Epithelial cell of esophagus (primary cell): Measurements from ENCODE around the gene KRTAP9-1.
A peak's percentile ranks its signal among the peaks of the same experiment; 100 is the strongest.
"Not testable (repeated sequence)": the region's sequence is repeated elsewhere in the genome, so short reads cannot be mapped to it uniquely, and the experiment has no call there.

Experiments used
- DNase-seq: peaks from one replicate; pipeline ENCODE4 v3.0.0; 2010; ENCODE audit warnings: low read depth
- H3K4me3 ChIP-seq: 2 replicates; pipeline ENCODE4 v1.5.1; 2011; ENCODE audit warnings: mild to moderate bottlenecking, low read length, control low read depth
- CTCF ChIP-seq: IDR thresholded peaks from 2 replicates; pipeline ENCODE4 v1.5.1; 2011; ENCODE audit warnings: low read depth, mild to moderate bottlenecking, low read length, control low read depth, inconsistent platforms; ENCODE audit not compliant: insufficient read depth; ENCODE audit errors: missing control alignments

KRTAP9-1 gene

DNA sequence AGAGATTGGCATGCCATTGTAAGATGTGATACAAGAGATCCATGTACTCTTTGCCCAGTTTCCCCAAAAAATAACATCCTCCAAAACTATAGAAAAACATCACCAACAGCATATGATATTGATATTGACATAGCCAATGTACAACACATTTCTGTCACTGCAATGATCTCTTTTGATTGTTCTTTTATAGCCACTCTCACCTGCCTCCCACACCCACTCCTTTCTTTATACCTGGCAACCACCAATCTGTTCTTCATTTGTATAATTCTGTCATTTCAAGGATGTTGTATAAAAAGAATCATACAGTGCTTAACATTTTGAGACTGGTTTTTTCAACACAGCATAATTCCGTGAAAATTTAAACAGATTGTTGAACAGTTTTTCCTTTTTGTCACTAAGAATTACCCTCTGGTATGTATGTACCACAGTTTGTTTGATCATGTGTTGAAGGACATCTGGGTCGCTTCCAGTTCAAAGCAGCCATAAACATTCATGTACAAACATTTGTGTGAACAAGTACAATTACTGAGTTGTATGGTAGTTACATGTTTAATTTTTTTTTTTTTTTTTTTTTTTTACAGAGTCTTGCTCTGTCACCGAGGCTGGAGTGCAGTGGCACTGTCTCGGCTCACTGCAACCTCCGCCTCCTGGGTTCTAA, 9.9 kb downstream of the KRTAP9-1 start:
- no peak for TF ChIP-seq CTCF
- no peak overlapping the region for H3K4me3 ChIP-seq
- no peak for DNase-seq

DNA sequence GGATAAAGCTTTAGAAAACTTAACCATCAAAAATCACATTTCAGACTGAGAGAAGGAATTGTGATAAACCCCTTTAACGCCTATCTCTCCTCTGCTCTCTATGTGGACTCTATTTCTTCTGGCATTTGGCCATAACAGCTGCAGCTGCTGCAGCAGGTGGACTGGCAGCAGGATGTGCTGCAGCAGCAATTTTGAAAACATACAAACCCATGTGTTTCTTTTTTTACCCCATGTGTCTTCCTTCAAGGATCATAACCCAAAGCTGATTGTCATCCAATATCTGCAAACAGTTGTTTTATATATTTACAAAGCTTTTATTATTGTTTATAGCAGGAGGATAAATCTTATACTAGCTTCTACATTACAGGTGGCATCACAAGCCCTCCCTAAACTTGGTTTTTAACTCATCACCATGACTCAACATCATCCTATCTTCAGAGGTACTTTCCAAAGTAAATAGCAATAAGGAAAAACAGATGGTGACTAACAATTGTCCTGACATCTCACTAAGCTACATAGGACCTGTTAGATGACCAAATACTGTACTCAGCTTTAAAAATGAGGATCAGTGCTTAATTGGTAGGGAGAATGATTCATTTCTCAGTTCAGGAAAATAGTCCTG, 22.3 kb downstream of the KRTAP9-1 start:
- peak; percentile 80 for DNase-seq
- H3K4me3 ChIP-seq, result no peak overlapping the region
- no peak for TF ChIP-seq CTCF

- DNase-seq, result no peak
- no peak for TF ChIP-seq CTCF
- no peak overlapping the region for H3K4me3 ChIP-seq
Observed at GRCh38 chr17:41212524-41213169, 23.0 kb downstream of the KRTAP9-1 start.

DNA sequence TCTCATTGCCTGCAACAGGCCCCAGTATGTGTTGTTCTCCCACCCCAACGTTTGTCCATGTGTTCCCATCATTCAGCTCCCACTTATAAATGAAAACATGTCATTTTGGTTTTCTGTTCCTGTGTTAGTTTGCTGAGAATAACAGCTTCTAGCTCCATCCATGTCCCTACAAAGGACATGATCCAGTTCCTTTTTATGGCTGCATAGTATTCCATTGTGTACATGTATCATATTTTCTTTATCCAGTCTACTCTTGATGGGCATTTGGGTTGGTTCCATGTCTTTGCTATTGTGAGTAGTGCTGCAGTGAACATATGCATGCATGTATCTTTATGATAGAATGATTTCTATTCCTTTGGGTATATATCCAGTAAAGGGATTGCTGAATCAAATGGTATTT, 26.0 kb downstream of the KRTAP9-1 start:
- no peak for DNase-seq
- H3K4me3 ChIP-seq, result no peak overlapping the region
- no peak for TF ChIP-seq CTCF

GRCh38 chr17:41223821-41224220, 34.1 kb downstream of the KRTAP9-1 start:
- TF ChIP-seq CTCF, result no peak
- no peak for DNase-seq
- no peak overlapping the region for H3K4me3 ChIP-seq

- no peak overlapping the region for H3K4me3 ChIP-seq
- TF ChIP-seq CTCF, result no peak
- no peak for DNase-seq
Observed at GRCh38 chr17:41226051-41226450, 36.4 kb downstream of the KRTAP9-1 start.

- DNase-seq, H3K4me3 ChIP-seq: not testable (repeated sequence)
Observed at GRCh38 chr17:41226598-41227095, 37.0 kb downstream of the KRTAP9-1 start, which contains the start of gene KRTAP9-2. Gene KRTAP9-2, plus strand, starts transcription at chr17:41226648. Its CDS starts 7 bp downstream, at chr17:41226655.
